HG03469 (cell line): ENCODE results near the gene DHX58.

ENCODE experiments used
- ATAC-seq: cut with Tn5 transposase; IDR thresholded peaks from one replicate; pipeline ENCODE4 v1.9.1; 2021; ENCODE audit warnings: mild to moderate bottlenecking, moderate library complexity, moderate number of reproducible peaks; ENCODE audit not compliant: unreplicated experiment

Gene DHX58

GRCh38 chr17:42111265-42111636 is 1.3 kb downstream of the DHX58 start:
- ATAC-seq, result no peak

- no peak for ATAC-seq
Measured at GRCh38 chr17:42110301-42111264, 1.9 kb downstream of the DHX58 start.

GRCh38 chr17:42109086-42109485 is 3.4 kb downstream of the DHX58 start:
- no peak for ATAC-seq

- ATAC-seq, result no peak
Measured at GRCh38 chr17:42107597-42108576, 4.6 kb downstream of the DHX58 start.

- ATAC-seq, result no peak
Measured at GRCh38 chr17:42107124-42107523, 5.4 kb downstream of the DHX58 start.

GRCh38 chr17:42106009-42106408 is 6.5 kb downstream of the DHX58 start:
- no peak for ATAC-seq

- no peak for ATAC-seq
Measured at GRCh38 chr17:42104264-42104663, 8.2 kb downstream of the DHX58 start.

GRCh38 chr17:42103221-42103954 is 9.1 kb downstream of the DHX58 start:
- no peak for ATAC-seq

- ATAC-seq, result no peak
Measured at GRCh38 chr17:42101513-42102292, 10.8 kb downstream of the DHX58 start.

- no peak for ATAC-seq
Measured at GRCh38 chr17:42098730-42099399, 13.6 kb downstream of the DHX58 start.

GRCh38 chr17:42097691-42098631 is 14.6 kb downstream of the DHX58 start, which contains the start of gene ZNF385C:
ZNF385C (minus strand) TSS chr17:42098473; CDS start chr17:42063056, 35,417 bp downstream.
- ATAC-seq, result no peak

GRCh38 chr17:42096360-42097111 is 16.0 kb downstream of the DHX58 start:
- no peak for ATAC-seq

- no peak for ATAC-seq
Measured at GRCh38 chr17:42094375-42095069, 18.0 kb downstream of the DHX58 start.

GRCh38 chr17:42092939-42093338 is 19.6 kb downstream of the DHX58 start:
- ATAC-seq, result no peak

- no peak for ATAC-seq
Measured at GRCh38 chr17:42090964-42091790, 21.3 kb downstream of the DHX58 start.

GRCh38 chr17:42088736-42089135 is 23.8 kb downstream of the DHX58 start:
- ATAC-seq, result no peak
